SK-N-SH (cell line): Measurements from ENCODE around the gene BNIP1. TPM values are rescaled to one million over a fixed set of nuclear protein-coding genes. Genes with fewer than 3 reads are reported as not detected.

Experiments used
- CTCF ChIA-PET: fragments of 300-600, 350-600 bp; formaldehyde crosslinking; extraction: SDS; loops from one replicate; lab custom pipeline; 2021; lab: Yijun Ruan, JAX
- POLR2A ChIA-PET: fragments of 350-600 bp; sonication (Branson Sonifier 250); formaldehyde crosslinking; extraction: SDS; loops from one replicate; lab custom pipeline; 2020; ENCODE audit warnings: antibody characterized with exemption, inconsistent platforms; lab: Yijun Ruan, JAX
- DNase-seq: peaks from one replicate; pipeline ENCODE4 v3.0.0; 2012
- H2AFZ ChIP-seq: fragments of 200-600 bp; sonication (generic); 2 replicates; pipeline ENCODE4 v1.8.1; 2016; ENCODE audit warnings: antibody characterized with exemption, mild to moderate bottlenecking, low read depth
- H3F3A ChIP-seq: fragments of 200-600 bp; sonication (generic); replicated peaks from 2 replicates; pipeline ENCODE3; 2016; ENCODE audit warnings: antibody characterized with exemption, mild to moderate bottlenecking; ENCODE audit not compliant: insufficient read depth
- H3K27ac ChIP-seq, 2 experiments: fragments of 200-500 bp in 1 of 2; fragments of 200-600 bp in 1 of 2; sonication (Bioruptor generic) in 1 of 2; sonication (generic), shearing (Covaris generic) in 1 of 2; 2 replicates each; pipeline versions ENCODE4 v1.5.1 to v1.6.1; 2014 to 2016; ENCODE audit warnings: low read depth in 2 of 2, inconsistent platforms in 1 of 2, low read length in 1 of 2, mild to moderate bottlenecking in 1 of 2, mixed read lengths in 1 of 2
- H3K27me3 ChIP-seq: fragments of 200-600 bp; sonication (generic), shearing (Covaris generic); 2 replicates; pipeline ENCODE4 v1.6.1; 2016; ENCODE audit warnings: mixed run types; ENCODE audit not compliant: insufficient read depth
- H3K36me3 ChIP-seq, 2 experiments: fragments of 200-500 bp in 1 of 2; fragments of 200-600 bp in 1 of 2; sonication (Bioruptor generic) in 1 of 2; sonication (generic) in 1 of 2; replicated peaks in 1 of 2; 2 replicates each; pipeline versions ENCODE3 to v1.5.1; 2014 to 2016; ENCODE audit warnings: low read length in 1 of 2, mild to moderate bottlenecking in 1 of 2; ENCODE audit not compliant: insufficient read depth in 2 of 2, control insufficient read depth in 1 of 2
- H3K4me1 ChIP-seq, 2 experiments: fragments of 200-500 bp in 1 of 2; fragments of 200-600 bp in 1 of 2; sonication (Bioruptor generic) in 1 of 2; sonication (generic), shearing (Covaris generic) in 1 of 2; 2 replicates each; pipeline versions ENCODE4 v1.5.1 to v1.6.1; 2014 to 2016; ENCODE audit warnings: low read depth in 1 of 2, low read length in 1 of 2, mixed run types in 1 of 2; ENCODE audit not compliant: insufficient read depth in 2 of 2, control insufficient read depth in 1 of 2
- H3K4me2 ChIP-seq: fragments of 200-600 bp; sonication (generic), shearing (Covaris generic); 2 replicates; pipeline ENCODE4 v1.6.1; 2017; ENCODE audit warnings: mixed run types
- H3K4me3 ChIP-seq, 2 experiments: fragments of 200-500 bp in 1 of 2; fragments of 200-600 bp in 1 of 2; sonication (Bioruptor generic) in 1 of 2; sonication (generic), shearing (Covaris generic) in 1 of 2; 2 replicates each; pipeline versions ENCODE4 v1.5.1 to v1.8.1; 2014 to 2016; ENCODE audit warnings: low read depth in 2 of 2, inconsistent platforms in 1 of 2, low read length in 1 of 2, mild to moderate bottlenecking in 1 of 2, mixed read lengths in 1 of 2, moderate library complexity in 1 of 2
- H3K79me2 ChIP-seq: fragments of 200-600 bp; sonication (generic); 2 replicates; pipeline ENCODE4 v1.8.1; 2017; ENCODE audit warnings: mild to moderate bottlenecking; ENCODE audit not compliant: insufficient read depth
- H3K9ac ChIP-seq: fragments of 200-600 bp; sonication (generic); 2 replicates; pipeline ENCODE4 v1.6.1; 2017; ENCODE audit warnings: mixed run types
- H3K9me2 ChIP-seq: fragments of 200-600 bp; sonication (generic); 2 replicates; pipeline ENCODE4 v1.6.1; 2017; ENCODE audit warnings: mixed run types
- H3K9me3 ChIP-seq: fragments of 200-600 bp; sonication (generic); 2 replicates; pipeline ENCODE4 v1.6.1; 2017; ENCODE audit warnings: mixed run types, mild to moderate bottlenecking, moderate library complexity
- H4K20me1 ChIP-seq: fragments of 200-600 bp; sonication (generic); 2 replicates; pipeline ENCODE4 v1.6.1; 2017; ENCODE audit warnings: mild to moderate bottlenecking, mixed run types; ENCODE audit not compliant: insufficient read depth
- CTCF ChIP-seq: fragments of 200-600 bp; sonication (generic); IDR thresholded peaks from 2 replicates; pipeline ENCODE4 v1.6.1; 2017; ENCODE audit warnings: antibody characterized with exemption, mild to moderate bottlenecking, moderate library complexity
- ELF1 ChIP-seq: IDR thresholded peaks from 2 replicates; pipeline ENCODE4 v1.4.0; 2012
- EP300 ChIP-seq, 2 experiments: IDR thresholded peaks; 2 replicates each; pipeline versions ENCODE4 v1.4.0 to v1.6.1; 2012; ENCODE audit warnings: borderline replicate concordance in 1 of 2, low read depth in 1 of 2, low read length in 1 of 2
- EZH2phosphoT487 ChIP-seq: fragments of 200-600 bp; sonication (generic); IDR thresholded peaks from 2 replicates; pipeline ENCODE4 v1.6.1; 2017; ENCODE audit warnings: low read depth, mixed run types, mild to moderate bottlenecking, antibody characterized with exemption, moderate library complexity, borderline replicate concordance
- FOSL2 ChIP-seq: IDR thresholded peaks from 2 replicates; pipeline ENCODE4 v1.4.0; 2012; ENCODE audit warnings: low read depth, mild to moderate bottlenecking, moderate library complexity, borderline replicate concordance
- FOXJ3 ChIP-seq: sonication (generic); formaldehyde crosslinking; IDR thresholded peaks from 2 replicates; pipeline ENCODE4 v1.5.1; 2020; ENCODE audit warnings: mild to moderate bottlenecking, missing genetic modification reagents
- FOXM1 ChIP-seq: IDR thresholded peaks from 2 replicates; pipeline ENCODE4 v1.4.0; 2012; ENCODE audit warnings: low read depth, mild to moderate bottlenecking
- GABPA ChIP-seq: IDR thresholded peaks from 2 replicates; pipeline ENCODE4 v1.4.0; 2012; ENCODE audit warnings: low read depth, mild to moderate bottlenecking
- GATA2 ChIP-seq: sonication (generic); formaldehyde crosslinking; IDR thresholded peaks from 2 replicates; pipeline ENCODE4 v1.5.0; 2020; ENCODE audit warnings: mild to moderate bottlenecking, missing genetic modification reagents
- IRF3 ChIP-seq: fragments of 150-350 bp; IDR thresholded peaks from 2 replicates; pipeline ENCODE4 v1.6.1; 2016; ENCODE audit warnings: mild to moderate bottlenecking, low read depth, low read length
- JUND ChIP-seq: IDR thresholded peaks from 2 replicates; pipeline ENCODE4 v1.4.0; 2012
- MEF2A ChIP-seq: IDR thresholded peaks from 2 replicates; pipeline ENCODE4 v1.4.0; 2012; ENCODE audit warnings: low read depth, borderline replicate concordance
- NFIC ChIP-seq: IDR thresholded peaks from 2 replicates; pipeline ENCODE4 v1.4.0; 2012; ENCODE audit warnings: borderline replicate concordance
- POLR2AphosphoS5 ChIP-seq: IDR thresholded peaks from 2 replicates; pipeline ENCODE4 v1.6.1; 2012; ENCODE audit warnings: low read depth, low read length
- RXRA ChIP-seq: IDR thresholded peaks from 2 replicates; pipeline ENCODE4 v1.4.0; 2012; ENCODE audit warnings: low read depth, mild to moderate bottlenecking, borderline replicate concordance
- SIN3A ChIP-seq: IDR thresholded peaks from 2 replicates; pipeline ENCODE4 v1.6.1; 2012; ENCODE audit warnings: low read depth, mild to moderate bottlenecking, low read length, moderate library complexity, borderline replicate concordance
- TAF1 ChIP-seq: IDR thresholded peaks from 2 replicates; pipeline ENCODE4 v1.6.1; 2012; ENCODE audit warnings: low read depth, mild to moderate bottlenecking, low read length, moderate library complexity, borderline replicate concordance
- TCF12 ChIP-seq: IDR thresholded peaks from 2 replicates; pipeline ENCODE4 v1.4.0; 2012
- YY1 ChIP-seq: IDR thresholded peaks from 2 replicates; pipeline ENCODE4 v1.4.0; 2012; ENCODE audit warnings: low read depth, mild to moderate bottlenecking
- WGBS: methylation state at CpG from one replicate; pipeline ENCODE4 v1.1.6; 2017; ENCODE audit warnings: low lambda C conversion rate; 5-methylcytosine and 5-hydroxymethylcytosine counted together
- polyA plus RNA-seq, 3 experiments: library from polyadenylated mRNA; depleted of rRNA; stranded (reverse); fragments of >200 nt; gene quantifications; 2 replicates each; pipeline ENCODE4 v1.2.3, GENCODE V29; 2012
- TF ChIP-seq, protein P1 (sequence below): IDR thresholded peaks from 2 replicates; pipeline ENCODE4 v1.6.1; 2012; ENCODE audit warnings: mild to moderate bottlenecking, low read depth, low read length, moderate library complexity
- TF ChIP-seq, protein P2 (sequence below): IDR thresholded peaks from 2 replicates; pipeline ENCODE4; 2012

The BNIP1 gene
- polyA plus RNA-seq, 1 of the 3 experiments (the other 2 are of a cell fraction), result 16.7 TPM

- 45% methylated on average over 4 of the region's 6 CpGs for WGBS
- POLR2A ChIA-PET, result no interaction called here
- H3K4me3 ChIP-seq, result no peak overlapping the region
- H3K27me3 ChIP-seq, result peaks cover 54% of the 10 kb centered on the region
- DNase-seq, result no peak
- H3K9ac ChIP-seq, result no peak overlapping the region
- no peaks in the 10 kb centered on the region for H3K9me2 ChIP-seq
- no peak overlapping the region for H3K27ac ChIP-seq
- no peaks in the 10 kb centered on the region for H3K79me2 ChIP-seq
- H3F3A ChIP-seq, result peaks cover 9% of the 10 kb centered on the region
- TF ChIP-seq POLR2AphosphoS5, result no peak
- TF ChIP-seq EP300 (IDR thresholded peaks at IDR 0.05; ENCODE audit: borderline replicate concordance in 1 of 2, low read depth in 1 of 2, low read length in 1 of 2), result no peak
- no peak for TF ChIP-seq ELF1
- TF ChIP-seq, all 33 proteins: peak for 0
- Histone ChIP-seq H3K36me3 (no peaks in the 10 kb centered on the region), H4K20me1 (no peaks in the 10 kb centered on the region), H2AFZ (no peak overlapping the region), H3K4me2 (no peak overlapping the region), H3K9me3 (no peaks in the 10 kb centered on the region), H3K4me1 (0 out of 4 replicates have a peak, but pooled peaks cover 0 to 5% of the 10 kb centered on the region in 2 experiments)
- CTCF ChIA-PET, result interaction anchor here (0.9 to 1.5 kb wide), 2 partner anchors 12 to 40 kb away, joined by 3 to 4 read pairs; no protein-coding TSS in a partner anchor
These were observed 61.6 kb downstream of the BNIP1 start for GRCh38 chr5:173205916-173206315.

DNA sequence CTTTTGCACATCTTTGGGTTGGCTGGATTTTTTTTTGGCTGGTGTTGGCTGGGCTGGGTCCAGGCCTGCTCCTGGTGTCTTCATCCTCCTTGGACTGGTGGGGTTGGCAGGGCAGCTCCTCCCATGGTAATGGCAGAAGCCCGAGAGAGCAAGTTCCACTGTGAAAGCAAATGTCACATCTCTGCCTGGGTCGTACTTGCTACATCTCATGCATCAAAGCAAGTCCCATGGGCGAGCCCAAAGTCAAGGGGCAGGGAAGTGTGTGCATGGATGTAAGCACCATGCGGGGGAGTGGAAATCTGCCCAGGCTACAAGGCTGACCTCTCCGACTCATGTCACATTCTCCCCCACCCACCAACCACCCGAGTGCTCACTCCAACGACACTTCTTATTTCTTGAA, 64.0 kb downstream of the BNIP1 start:
- Histone ChIP-seq H3K9me3 (no peaks in the 10 kb centered on the region), H3K9ac (no peak overlapping the region), H3K4me2 (no peak overlapping the region), H3K27me3 (peaks cover 63% of the 10 kb centered on the region), H3K79me2 (no peaks in the 10 kb centered on the region)
- TF ChIP-seq TAF1, result no peak
- no peak for TF ChIP-seq NFIC
- TF ChIP-seq FOXJ3, result no peak
- TF ChIP-seq TCF12, result no peak
- TF ChIP-seq MEF2A, result no peak
- TF ChIP-seq RXRA, result no peak
- TF ChIP-seq, protein P1, sequence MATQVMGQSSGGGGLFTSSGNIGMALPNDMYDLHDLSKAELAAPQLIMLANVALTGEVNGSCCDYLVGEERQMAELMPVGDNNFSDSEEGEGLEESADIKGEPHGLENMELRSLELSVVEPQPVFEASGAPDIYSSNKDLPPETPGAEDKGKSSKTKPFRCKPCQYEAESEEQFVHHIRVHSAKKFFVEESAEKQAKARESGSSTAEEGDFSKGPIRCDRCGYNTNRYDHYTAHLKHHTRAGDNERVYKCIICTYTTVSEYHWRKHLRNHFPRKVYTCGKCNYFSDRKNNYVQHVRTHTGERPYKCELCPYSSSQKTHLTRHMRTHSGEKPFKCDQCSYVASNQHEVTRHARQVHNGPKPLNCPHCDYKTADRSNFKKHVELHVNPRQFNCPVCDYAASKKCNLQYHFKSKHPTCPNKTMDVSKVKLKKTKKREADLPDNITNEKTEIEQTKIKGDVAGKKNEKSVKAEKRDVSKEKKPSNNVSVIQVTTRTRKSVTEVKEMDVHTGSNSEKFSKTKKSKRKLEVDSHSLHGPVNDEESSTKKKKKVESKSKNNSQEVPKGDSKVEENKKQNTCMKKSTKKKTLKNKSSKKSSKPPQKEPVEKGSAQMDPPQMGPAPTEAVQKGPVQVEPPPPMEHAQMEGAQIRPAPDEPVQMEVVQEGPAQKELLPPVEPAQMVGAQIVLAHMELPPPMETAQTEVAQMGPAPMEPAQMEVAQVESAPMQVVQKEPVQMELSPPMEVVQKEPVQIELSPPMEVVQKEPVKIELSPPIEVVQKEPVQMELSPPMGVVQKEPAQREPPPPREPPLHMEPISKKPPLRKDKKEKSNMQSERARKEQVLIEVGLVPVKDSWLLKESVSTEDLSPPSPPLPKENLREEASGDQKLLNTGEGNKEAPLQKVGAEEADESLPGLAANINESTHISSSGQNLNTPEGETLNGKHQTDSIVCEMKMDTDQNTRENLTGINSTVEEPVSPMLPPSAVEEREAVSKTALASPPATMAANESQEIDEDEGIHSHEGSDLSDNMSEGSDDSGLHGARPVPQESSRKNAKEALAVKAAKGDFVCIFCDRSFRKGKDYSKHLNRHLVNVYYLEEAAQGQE, result no peak
- no peak for TF ChIP-seq EP300 (IDR thresholded peaks at IDR 0.05; ENCODE audit: borderline replicate concordance in 1 of 2, low read depth in 1 of 2, low read length in 1 of 2)
- TF ChIP-seq, protein P2, sequence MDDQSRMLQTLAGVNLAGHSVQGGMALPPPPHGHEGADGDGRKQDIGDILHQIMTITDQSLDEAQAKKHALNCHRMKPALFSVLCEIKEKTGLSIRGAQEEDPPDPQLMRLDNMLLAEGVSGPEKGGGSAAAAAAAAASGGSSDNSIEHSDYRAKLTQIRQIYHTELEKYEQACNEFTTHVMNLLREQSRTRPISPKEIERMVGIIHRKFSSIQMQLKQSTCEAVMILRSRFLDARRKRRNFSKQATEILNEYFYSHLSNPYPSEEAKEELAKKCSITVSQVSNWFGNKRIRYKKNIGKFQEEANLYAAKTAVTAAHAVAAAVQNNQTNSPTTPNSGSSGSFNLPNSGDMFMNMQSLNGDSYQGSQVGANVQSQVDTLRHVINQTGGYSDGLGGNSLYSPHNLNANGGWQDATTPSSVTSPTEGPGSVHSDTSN, result no peak
- no peak for TF ChIP-seq GABPA
- no peak for TF ChIP-seq GATA2 (CRISPR knock-in tag)
- no peak for TF ChIP-seq IRF3
- TF ChIP-seq JUND, result no peak
- TF ChIP-seq FOSL2, result no peak
- TF ChIP-seq FOXM1, result no peak
- no peak for TF ChIP-seq YY1
- TF ChIP-seq EZH2phosphoT487, result no peak
- TF ChIP-seq CTCF, result no peak
- TF ChIP-seq ELF1, result no peak
- TF ChIP-seq SIN3A, result no peak
- TF ChIP-seq, all 33 proteins: peak for 0
- Histone ChIP-seq H3K4me1 (no peaks in the 10 kb centered on the region), H3F3A (peaks cover 3% of the 10 kb centered on the region), H3K4me3 (no peak overlapping the region), H3K9me2 (no peaks in the 10 kb centered on the region), H3K27ac (no peak overlapping the region), H4K20me1 (no peaks in the 10 kb centered on the region), H2AFZ (no peak overlapping the region), H3K36me3 (no peaks in the 10 kb centered on the region)
- DNase-seq, result no peak
- POLR2A ChIA-PET, result no interaction called here
- 19% methylated on average over 5 of the region's 7 CpGs for WGBS
- CTCF ChIA-PET, result no interaction called here
